Ishikawa (cell line): ENCODE data around the gene TRABD2A.

Source experiments
- CEBPB ChIP-seq: IDR thresholded peaks from 2 replicates; pipeline ENCODE4 v1.6.1; 2012
- CREB1 ChIP-seq: IDR thresholded peaks from 2 replicates; pipeline ENCODE4 v1.6.1; 2012; ENCODE audit warnings: low read depth
- EGR1 ChIP-seq: IDR thresholded peaks from 2 replicates; pipeline ENCODE4 v1.6.1; 2012
- EP300 ChIP-seq: IDR thresholded peaks from 2 replicates; pipeline ENCODE4 v1.6.1; 2012; ENCODE audit warnings: borderline replicate concordance
- FOXM1 ChIP-seq: IDR thresholded peaks from 2 replicates; pipeline ENCODE4 v1.6.1; 2012; ENCODE audit warnings: low read depth, borderline replicate concordance
- MAX ChIP-seq: IDR thresholded peaks from 2 replicates; pipeline ENCODE4 v1.6.1; 2012
- NFIC ChIP-seq: IDR thresholded peaks from 2 replicates; pipeline ENCODE4 v1.6.1; 2012
- RAD21 ChIP-seq: IDR thresholded peaks from 2 replicates; pipeline ENCODE4 v1.6.1; 2012; ENCODE audit warnings: low read depth
- REST ChIP-seq: IDR thresholded peaks from 2 replicates; pipeline ENCODE4 v1.6.1; 2012; ENCODE audit warnings: low read depth, mild to moderate bottlenecking
- TAF1 ChIP-seq: IDR thresholded peaks from 2 replicates; pipeline ENCODE4 v1.6.1; 2012; ENCODE audit warnings: low read depth, mild to moderate bottlenecking
- TCF12 ChIP-seq: IDR thresholded peaks from 2 replicates; pipeline ENCODE4 v1.6.1; 2012; ENCODE audit warnings: low read depth
- TEAD4 ChIP-seq: IDR thresholded peaks from 2 replicates; pipeline ENCODE4 v1.6.1; 2012
- YY1 ChIP-seq: IDR thresholded peaks from 2 replicates; pipeline ENCODE4 v1.6.1; 2012; ENCODE audit warnings: low read depth
- ZBTB7A ChIP-seq: IDR thresholded peaks from 2 replicates; pipeline ENCODE4 v1.6.1; 2012; ENCODE audit warnings: low read depth
- TF ChIP-seq, protein P1 (sequence below): IDR thresholded peaks from 2 replicates; pipeline ENCODE4 v1.6.1; 2012

The TRABD2A gene

DNA sequence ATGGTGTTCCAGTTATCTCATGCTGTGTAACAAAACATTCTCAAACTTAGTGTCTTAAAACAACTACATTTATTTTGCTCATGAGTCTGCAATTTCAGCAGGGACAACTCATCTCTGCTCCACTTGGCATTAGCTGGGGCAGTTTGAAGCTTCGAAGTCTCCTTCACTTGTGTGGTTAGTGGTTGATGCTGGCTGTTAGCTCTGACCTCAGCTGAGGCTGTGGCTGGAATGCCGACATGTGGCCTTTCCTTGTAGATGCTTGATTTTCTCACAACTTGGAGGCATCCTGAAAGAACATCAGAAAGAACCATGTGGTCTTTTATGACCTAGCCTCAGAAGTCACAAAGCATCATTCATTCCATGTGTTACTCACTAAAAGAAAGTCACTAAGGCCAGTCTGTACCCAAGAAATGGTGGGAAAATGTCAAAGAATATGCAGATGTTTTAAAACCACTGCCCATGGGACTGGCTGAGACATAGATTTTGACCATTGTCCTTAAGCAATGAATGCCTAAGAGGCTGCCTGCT, 20.8 kb upstream of the TRABD2A start:
- TF ChIP-seq MAX (no peak), ZBTB7A (no peak), RAD21 (no peak), YY1 (no peak), CREB1 (no peak), REST (no peak)
- TF ChIP-seq, protein P1, sequence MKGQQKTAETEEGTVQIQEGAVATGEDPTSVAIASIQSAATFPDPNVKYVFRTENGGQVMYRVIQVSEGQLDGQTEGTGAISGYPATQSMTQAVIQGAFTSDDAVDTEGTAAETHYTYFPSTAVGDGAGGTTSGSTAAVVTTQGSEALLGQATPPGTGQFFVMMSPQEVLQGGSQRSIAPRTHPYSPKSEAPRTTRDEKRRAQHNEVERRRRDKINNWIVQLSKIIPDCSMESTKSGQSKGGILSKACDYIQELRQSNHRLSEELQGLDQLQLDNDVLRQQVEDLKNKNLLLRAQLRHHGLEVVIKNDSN: no peak

GRCh38 chr2:84900971-84901370, 20.1 kb upstream of the TRABD2A start:
- no peak for TF ChIP-seq TAF1
- no peak for TF ChIP-seq RAD21
- TF ChIP-seq TEAD4: no peak
- TF ChIP-seq CREB1: no peak
- TF ChIP-seq CEBPB: no peak
- no peak for TF ChIP-seq ZBTB7A
- TF ChIP-seq MAX: no peak
- no peak for TF ChIP-seq TCF12
- TF ChIP-seq EP300: no peak
- TF ChIP-seq NFIC: no peak
- TF ChIP-seq YY1: no peak
- no peak for TF ChIP-seq FOXM1
- no peak for TF ChIP-seq EGR1
- TF ChIP-seq REST: no peak

DNA sequence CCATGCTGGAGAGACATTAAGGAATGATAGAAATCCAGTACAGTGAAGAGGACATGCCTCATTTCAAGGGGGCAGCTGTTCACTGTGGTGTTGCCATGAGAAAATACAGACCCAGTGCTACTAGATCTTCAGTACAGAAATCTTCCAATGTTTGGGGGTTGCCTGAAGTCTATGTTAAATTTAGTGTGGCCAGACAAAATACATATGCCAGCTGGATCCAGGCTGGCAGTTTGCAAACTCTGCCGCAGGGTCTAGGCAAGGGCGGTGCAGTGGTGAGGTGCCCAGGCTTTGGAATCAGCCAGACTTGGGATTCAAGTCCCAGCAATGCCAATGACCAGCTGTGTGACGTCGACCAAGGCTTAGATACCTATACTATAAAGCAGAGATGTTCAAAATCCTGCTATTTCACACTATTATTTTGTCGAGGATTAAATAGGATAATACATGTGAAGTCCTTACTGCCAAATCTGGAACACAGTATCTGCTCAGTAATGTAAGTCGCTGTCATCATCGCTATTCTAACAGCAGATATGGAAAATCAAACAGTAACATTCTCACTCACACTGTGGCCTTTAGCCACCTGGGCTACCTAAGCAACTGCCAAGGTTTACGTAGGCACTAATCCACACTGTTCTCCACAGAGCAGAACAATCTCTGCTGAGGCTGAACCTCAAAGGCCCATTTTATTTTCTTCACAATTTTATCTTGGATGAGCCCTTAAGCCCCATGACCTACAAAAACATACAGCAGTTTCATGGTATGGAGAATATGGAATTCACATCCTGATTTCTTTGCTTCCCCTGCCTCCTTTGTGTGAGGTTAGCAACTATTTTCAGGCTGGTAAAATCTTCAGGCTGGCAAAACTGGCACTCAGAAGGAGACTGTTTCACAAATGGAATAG, 18.7 kb upstream of the TRABD2A start:
- TF ChIP-seq NFIC: no peak

- no peak for TF ChIP-seq ZBTB7A
- no peak for TF ChIP-seq EP300
- no peak for TF ChIP-seq REST
- no peak for TF ChIP-seq RAD21
- no peak for TF ChIP-seq FOXM1
- no peak for TF ChIP-seq TAF1
- no peak for TF ChIP-seq EGR1
- no peak for TF ChIP-seq NFIC
- no peak for TF ChIP-seq YY1
- TF ChIP-seq, protein P1: no peak
- no peak for TF ChIP-seq TEAD4
- TF ChIP-seq CEBPB: no peak
Observed at GRCh38 chr2:84897773-84898172, 16.9 kb upstream of the TRABD2A start.
